Esophagus mucosa (tissue), 1 donor: Measurements from ENCODE around the gene MAGEB17. TPM values are rescaled to one million over a fixed set of nuclear protein-coding genes. Genes with fewer than 3 reads are reported as not detected.

Experiments used
- ATAC-seq: fragments of 200-7000 bp; cut with Tn5 transposase; one replicate; pipeline ENCODE4 v1.9.1; 2020
- total RNA-seq: library from RNA; stranded (reverse); gene quantifications from one replicate; pipeline ENCODE4 v1.2.4, GENCODE V29; 2023
- donor health status: DM: yes; HTN: yes; CAD: no.

The MAGEB17 gene
- total RNA-seq, 1 donor from 2014 or later, result not detected

DNA sequence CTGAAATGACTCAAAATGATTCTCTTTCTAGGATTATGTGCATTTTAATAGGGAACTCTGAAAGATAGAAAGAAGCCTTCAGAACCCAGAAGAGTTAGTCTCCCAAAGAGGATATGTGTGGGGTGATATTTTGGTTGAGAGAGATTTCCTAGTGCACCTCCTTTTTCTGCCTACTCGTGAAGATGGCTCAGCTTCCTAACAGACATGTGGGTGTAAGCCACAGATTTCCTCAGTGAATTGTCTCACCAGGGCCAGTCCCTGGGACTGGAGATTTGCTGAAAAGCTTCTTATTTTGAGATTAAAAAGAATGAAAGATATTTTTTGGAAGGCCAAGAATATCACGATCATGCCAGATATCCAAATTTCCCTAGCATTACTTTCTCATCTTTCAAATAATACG, 42.8 kb downstream of the MAGEB17 start:
- no peak for ATAC-seq

DNA sequence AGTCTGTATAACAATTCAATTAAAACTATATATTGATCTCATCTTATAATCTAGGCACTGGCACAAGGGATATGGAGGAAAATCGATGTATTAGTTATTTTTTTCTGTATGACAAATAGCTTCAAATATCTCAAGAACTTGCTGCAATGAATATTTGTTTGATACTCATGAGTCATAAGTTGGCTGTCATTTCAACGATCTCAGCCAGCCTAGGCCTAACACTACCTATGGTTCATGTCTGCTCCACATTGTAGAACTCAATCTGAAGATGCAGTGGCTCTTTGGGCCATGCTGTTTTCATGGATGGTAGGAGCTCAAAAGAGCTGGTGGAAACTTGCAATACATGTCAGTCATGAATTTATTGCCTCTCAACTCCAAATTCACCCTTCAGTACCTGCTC, 44.7 kb downstream of the MAGEB17 start:
- ATAC-seq, result no peak

DNA sequence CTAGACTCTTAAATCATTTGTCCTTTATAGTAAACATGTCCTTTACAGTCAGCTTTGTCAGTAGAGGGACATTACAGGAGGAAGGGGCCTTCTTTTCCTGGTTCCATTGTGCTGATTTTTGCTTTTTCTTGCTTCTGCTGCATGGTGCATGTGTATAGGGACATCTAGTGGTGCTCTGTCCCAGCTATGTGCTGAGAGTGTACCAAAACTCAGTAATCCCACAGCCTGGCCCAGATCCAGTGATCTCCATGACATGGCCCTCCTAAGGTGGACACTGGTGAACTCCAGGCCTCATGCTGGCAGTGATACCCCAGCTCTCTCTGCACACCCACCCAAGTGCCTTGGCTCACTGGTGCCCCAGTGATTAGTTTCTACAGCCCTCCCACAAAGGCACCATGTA, 45.2 kb downstream of the MAGEB17 start:
- no peak for ATAC-seq

DNA sequence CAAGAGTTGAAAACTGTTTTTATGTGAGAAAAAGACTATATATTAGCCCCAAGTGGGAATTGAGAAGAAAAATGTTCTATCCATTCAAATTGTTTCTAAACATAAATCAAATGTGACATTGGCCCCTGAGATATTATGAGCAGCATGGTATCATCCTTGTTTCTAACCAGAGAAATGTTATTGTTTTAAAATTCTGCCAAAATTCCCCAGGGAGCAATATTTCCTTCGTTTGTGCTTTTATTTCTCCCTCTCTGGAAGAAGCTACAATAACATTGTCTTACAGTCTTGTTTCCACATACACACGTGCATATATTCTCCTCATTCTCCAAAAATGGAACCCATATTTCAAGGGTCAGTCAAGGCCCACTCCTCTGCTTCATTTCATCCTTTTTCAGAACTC, 46.7 kb downstream of the MAGEB17 start:
- no peak for ATAC-seq

DNA sequence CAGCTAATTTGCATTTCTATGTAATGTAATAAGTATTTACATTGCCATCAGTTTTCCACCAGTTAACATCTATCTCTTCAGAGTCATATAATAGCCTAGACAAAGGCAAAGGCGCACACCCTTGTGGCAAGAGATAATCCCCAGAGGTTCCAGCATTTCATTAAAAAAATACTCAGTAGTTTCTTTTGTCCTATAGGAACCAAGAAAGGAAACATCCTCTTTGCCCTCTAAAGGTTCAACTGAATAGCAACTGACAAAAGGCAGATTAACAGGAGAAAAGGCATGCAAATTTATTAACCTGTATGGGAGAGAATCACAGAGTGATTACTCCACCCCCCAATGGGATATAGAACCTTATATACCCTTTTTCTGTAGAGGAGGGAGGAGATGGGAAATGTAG, 48.4 kb downstream of the MAGEB17 start:
- ATAC-seq, result no peak

Other genes starting within 250 kb of the MAGEB17 start
- gene GRPR, start 43.9 kb upstream of the MAGEB17 start, total RNA-seq, result not detected